WTC11 (cell line): Measurements from ENCODE around the gene MRPS15.

ENCODE experiments used
- NFATC4 ChIP-seq: fragments of 250-450 bp; sonication (Bioruptor Pico); IDR thresholded peaks from 2 replicates; pipeline ENCODE4 v1.9.0; 2021; ENCODE audit warnings: mild to moderate bottlenecking
- NFE2L1 ChIP-seq: sonication (generic); formaldehyde crosslinking; IDR thresholded peaks from 2 replicates; pipeline ENCODE4 v1.8.1; 2023; ENCODE audit warnings: missing genetic modification reagents
- NR2C2 ChIP-seq: sonication (generic); formaldehyde crosslinking; IDR thresholded peaks from 2 replicates; pipeline ENCODE4 v1.8.0; 2022; ENCODE audit warnings: mild to moderate bottlenecking, missing genetic modification reagents
- TP53 ChIP-seq: sonication (generic); formaldehyde crosslinking; IDR thresholded peaks from 2 replicates; pipeline ENCODE4 v1.8.1; 2023; ENCODE audit warnings: mild to moderate bottlenecking, missing genetic modification reagents
- TF ChIP-seq, protein P1 (sequence below): fragments of 200-600 bp; IDR thresholded peaks from 2 replicates; pipeline ENCODE4 v1.8.0; 2022; ENCODE audit warnings: antibody characterized with exemption
- TF ChIP-seq, protein P2 (sequence below): fragments of 250-450 bp; sonication (Bioruptor Pico); IDR thresholded peaks from 2 replicates; pipeline ENCODE4 v1.9.0; 2021; ENCODE audit warnings: mild to moderate bottlenecking
- TF ChIP-seq, protein P3 (sequence below): sonication (generic); formaldehyde crosslinking; conservative IDR thresholded peaks from 2 replicates; pipeline ENCODE4 v1.8.1; 2023; ENCODE audit warnings: mild to moderate bottlenecking, low read depth, missing genetic modification reagents, moderate library complexity
- TF ChIP-seq, protein P4 (sequence below): sonication (generic); formaldehyde crosslinking; IDR thresholded peaks from 2 replicates; pipeline ENCODE4 v1.8.1; 2023; ENCODE audit warnings: mild to moderate bottlenecking, missing genetic modification reagents, moderate library complexity
- TF ChIP-seq, protein P5 (sequence below): sonication (generic); formaldehyde crosslinking; IDR thresholded peaks from 2 replicates; pipeline ENCODE4 v1.8.0; 2022; ENCODE audit warnings: mild to moderate bottlenecking, missing genetic modification reagents

GRCh38 chr1:36408479-36408878, 55.7 kb downstream of the MRPS15 start:
- TF ChIP-seq, protein P1, sequence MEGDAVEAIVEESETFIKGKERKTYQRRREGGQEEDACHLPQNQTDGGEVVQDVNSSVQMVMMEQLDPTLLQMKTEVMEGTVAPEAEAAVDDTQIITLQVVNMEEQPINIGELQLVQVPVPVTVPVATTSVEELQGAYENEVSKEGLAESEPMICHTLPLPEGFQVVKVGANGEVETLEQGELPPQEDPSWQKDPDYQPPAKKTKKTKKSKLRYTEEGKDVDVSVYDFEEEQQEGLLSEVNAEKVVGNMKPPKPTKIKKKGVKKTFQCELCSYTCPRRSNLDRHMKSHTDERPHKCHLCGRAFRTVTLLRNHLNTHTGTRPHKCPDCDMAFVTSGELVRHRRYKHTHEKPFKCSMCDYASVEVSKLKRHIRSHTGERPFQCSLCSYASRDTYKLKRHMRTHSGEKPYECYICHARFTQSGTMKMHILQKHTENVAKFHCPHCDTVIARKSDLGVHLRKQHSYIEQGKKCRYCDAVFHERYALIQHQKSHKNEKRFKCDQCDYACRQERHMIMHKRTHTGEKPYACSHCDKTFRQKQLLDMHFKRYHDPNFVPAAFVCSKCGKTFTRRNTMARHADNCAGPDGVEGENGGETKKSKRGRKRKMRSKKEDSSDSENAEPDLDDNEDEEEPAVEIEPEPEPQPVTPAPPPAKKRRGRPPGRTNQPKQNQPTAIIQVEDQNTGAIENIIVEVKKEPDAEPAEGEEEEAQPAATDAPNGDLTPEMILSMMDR = no peak
- TF ChIP-seq TP53 (CRISPR knock-in tag) = no peak
- TF ChIP-seq, protein P2, sequence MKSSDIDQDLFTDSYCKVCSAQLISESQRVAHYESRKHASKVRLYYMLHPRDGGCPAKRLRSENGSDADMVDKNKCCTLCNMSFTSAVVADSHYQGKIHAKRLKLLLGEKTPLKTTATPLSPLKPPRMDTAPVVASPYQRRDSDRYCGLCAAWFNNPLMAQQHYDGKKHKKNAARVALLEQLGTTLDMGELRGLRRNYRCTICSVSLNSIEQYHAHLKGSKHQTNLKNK (CRISPR knock-in tag) = no peak
- TF ChIP-seq NFATC4 = no peak
- no peak for TF ChIP-seq NFE2L1
- TF ChIP-seq, protein P3, sequence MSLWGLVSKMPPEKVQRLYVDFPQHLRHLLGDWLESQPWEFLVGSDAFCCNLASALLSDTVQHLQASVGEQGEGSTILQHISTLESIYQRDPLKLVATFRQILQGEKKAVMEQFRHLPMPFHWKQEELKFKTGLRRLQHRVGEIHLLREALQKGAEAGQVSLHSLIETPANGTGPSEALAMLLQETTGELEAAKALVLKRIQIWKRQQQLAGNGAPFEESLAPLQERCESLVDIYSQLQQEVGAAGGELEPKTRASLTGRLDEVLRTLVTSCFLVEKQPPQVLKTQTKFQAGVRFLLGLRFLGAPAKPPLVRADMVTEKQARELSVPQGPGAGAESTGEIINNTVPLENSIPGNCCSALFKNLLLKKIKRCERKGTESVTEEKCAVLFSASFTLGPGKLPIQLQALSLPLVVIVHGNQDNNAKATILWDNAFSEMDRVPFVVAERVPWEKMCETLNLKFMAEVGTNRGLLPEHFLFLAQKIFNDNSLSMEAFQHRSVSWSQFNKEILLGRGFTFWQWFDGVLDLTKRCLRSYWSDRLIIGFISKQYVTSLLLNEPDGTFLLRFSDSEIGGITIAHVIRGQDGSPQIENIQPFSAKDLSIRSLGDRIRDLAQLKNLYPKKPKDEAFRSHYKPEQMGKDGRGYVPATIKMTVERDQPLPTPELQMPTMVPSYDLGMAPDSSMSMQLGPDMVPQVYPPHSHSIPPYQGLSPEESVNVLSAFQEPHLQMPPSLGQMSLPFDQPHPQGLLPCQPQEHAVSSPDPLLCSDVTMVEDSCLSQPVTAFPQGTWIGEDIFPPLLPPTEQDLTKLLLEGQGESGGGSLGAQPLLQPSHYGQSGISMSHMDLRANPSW (CRISPR knock-in tag) = no peak
- TF ChIP-seq, protein P4, sequence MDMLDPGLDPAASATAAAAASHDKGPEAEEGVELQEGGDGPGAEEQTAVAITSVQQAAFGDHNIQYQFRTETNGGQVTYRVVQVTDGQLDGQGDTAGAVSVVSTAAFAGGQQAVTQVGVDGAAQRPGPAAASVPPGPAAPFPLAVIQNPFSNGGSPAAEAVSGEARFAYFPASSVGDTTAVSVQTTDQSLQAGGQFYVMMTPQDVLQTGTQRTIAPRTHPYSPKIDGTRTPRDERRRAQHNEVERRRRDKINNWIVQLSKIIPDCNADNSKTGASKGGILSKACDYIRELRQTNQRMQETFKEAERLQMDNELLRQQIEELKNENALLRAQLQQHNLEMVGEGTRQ = no peak
- TF ChIP-seq NR2C2 (CRISPR knock-in tag) = no peak
- TF ChIP-seq, protein P5, sequence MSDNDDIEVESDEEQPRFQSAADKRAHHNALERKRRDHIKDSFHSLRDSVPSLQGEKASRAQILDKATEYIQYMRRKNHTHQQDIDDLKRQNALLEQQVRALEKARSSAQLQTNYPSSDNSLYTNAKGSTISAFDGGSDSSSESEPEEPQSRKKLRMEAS (CRISPR knock-in tag) = no peak
